ENCODE data around the gene IFT80. TPM values are rescaled to one million over a fixed set of nuclear protein-coding genes. Genes with fewer than 3 reads are reported as not detected.
A peak's percentile ranks its signal among the peaks of the same experiment; 100 is the strongest.

Gene IFT80
- total RNA-seq, 1 experiment from 2014 or later, result 26.9 TPM

DNA sequence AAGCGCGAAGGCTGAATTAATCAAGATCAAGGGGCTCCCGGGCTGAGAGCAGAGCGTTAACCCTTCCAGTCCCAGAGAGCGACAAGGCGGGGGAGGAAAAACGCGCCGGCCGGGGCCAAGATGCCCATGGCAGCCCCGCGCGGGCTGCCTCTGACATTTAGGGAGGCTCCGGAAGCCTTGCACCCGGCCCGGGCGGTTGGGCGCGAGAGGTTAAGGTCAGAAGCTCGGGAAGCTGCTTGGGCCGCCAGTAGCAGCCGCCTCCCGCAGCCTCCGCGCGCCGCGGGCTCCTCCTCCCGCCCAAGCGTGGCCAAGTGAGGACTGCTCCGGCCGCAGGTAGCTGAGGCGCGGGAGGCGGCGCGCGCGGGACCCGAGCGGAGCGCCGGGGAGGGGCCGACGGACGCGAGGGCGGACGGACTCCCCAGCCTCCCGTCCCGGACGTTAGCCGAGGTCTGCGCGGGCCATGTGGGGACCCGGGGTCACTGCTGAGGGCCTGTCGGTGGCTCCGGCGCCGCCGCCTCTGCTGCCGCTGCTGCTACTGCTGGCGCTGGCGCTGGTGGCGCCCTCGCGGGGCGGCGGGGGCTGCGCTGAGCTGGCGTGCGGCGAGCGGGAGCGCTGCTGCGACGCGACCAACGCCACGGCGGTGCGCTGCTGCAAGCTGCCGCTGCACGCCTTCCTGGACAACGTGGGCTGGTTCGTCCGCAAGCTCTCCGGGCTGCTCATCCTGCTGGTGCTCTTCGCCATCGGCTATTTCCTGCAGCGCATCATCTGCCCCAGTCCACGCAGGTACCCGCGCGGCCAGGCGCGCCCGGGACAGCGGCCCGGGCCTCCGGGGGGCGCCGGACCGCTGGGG is 173.6 kb downstream of the IFT80 start, which contains the start of gene C3orf80 (continued):
- TF ChIP-seq, protein P1, sequence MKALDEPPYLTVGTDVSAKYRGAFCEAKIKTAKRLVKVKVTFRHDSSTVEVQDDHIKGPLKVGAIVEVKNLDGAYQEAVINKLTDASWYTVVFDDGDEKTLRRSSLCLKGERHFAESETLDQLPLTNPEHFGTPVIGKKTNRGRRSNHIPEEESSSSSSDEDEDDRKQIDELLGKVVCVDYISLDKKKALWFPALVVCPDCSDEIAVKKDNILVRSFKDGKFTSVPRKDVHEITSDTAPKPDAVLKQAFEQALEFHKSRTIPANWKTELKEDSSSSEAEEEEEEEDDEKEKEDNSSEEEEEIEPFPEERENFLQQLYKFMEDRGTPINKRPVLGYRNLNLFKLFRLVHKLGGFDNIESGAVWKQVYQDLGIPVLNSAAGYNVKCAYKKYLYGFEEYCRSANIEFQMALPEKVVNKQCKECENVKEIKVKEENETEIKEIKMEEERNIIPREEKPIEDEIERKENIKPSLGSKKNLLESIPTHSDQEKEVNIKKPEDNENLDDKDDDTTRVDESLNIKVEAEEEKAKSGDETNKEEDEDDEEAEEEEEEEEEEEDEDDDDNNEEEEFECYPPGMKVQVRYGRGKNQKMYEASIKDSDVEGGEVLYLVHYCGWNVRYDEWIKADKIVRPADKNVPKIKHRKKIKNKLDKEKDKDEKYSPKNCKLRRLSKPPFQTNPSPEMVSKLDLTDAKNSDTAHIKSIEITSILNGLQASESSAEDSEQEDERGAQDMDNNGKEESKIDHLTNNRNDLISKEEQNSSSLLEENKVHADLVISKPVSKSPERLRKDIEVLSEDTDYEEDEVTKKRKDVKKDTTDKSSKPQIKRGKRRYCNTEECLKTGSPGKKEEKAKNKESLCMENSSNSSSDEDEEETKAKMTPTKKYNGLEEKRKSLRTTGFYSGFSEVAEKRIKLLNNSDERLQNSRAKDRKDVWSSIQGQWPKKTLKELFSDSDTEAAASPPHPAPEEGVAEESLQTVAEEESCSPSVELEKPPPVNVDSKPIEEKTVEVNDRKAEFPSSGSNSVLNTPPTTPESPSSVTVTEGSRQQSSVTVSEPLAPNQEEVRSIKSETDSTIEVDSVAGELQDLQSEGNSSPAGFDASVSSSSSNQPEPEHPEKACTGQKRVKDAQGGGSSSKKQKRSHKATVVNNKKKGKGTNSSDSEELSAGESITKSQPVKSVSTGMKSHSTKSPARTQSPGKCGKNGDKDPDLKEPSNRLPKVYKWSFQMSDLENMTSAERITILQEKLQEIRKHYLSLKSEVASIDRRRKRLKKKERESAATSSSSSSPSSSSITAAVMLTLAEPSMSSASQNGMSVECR (CRISPR knock-in tag; IDR thresholded peaks at IDR 0.05; ENCODE audit: borderline replicate concordance), result no peak
- peak; percentile 63; the same call in 1 of the 2 replicates for TF ChIP-seq ESRRA (CRISPR knock-in tag; IDR thresholded peaks at IDR 0.05; ENCODE audit: borderline replicate concordance)
- TF ChIP-seq TEAD1 (CRISPR knock-in tag; IDR thresholded peaks at IDR 0.05), result no peak
- TF ChIP-seq, protein P2, sequence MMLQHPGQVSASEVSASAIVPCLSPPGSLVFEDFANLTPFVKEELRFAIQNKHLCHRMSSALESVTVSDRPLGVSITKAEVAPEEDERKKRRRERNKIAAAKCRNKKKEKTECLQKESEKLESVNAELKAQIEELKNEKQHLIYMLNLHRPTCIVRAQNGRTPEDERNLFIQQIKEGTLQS (CRISPR knock-in tag; conservative IDR thresholded peaks at IDR 0.05), result no peak
- TF ChIP-seq GABPB1 (CRISPR knock-in tag; IDR thresholded peaks at IDR 0.05), result no peak
- 0 out of 2 replicates have a peak, but pooled peaks have one; percentile 28 for TF ChIP-seq NFYB (CRISPR knock-in tag; conservative IDR thresholded peaks at IDR 0.05; ENCODE audit: low read depth)
- no peak for TF ChIP-seq ZNF416 (CRISPR knock-in tag; IDR thresholded peaks at IDR 0.05)
- TF ChIP-seq MXD4 (CRISPR knock-in tag; IDR thresholded peaks at IDR 0.05; ENCODE audit: borderline replicate concordance), result no peak
- TF ChIP-seq, protein P3, sequence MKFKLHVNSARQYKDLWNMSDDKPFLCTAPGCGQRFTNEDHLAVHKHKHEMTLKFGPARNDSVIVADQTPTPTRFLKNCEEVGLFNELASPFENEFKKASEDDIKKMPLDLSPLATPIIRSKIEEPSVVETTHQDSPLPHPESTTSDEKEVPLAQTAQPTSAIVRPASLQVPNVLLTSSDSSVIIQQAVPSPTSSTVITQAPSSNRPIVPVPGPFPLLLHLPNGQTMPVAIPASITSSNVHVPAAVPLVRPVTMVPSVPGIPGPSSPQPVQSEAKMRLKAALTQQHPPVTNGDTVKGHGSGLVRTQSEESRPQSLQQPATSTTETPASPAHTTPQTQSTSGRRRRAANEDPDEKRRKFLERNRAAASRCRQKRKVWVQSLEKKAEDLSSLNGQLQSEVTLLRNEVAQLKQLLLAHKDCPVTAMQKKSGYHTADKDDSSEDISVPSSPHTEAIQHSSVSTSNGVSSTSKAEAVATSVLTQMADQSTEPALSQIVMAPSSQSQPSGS (CRISPR knock-in tag; IDR thresholded peaks at IDR 0.05; ENCODE audit: borderline replicate concordance, low read depth), result no peak
- no peak for TF ChIP-seq NR1H2 (CRISPR knock-in tag; IDR thresholded peaks at IDR 0.05)
- peak; percentile 78; the same call in 1 of the 2 replicates for TF ChIP-seq CBFB (CRISPR knock-in tag; IDR thresholded peaks at IDR 0.05; ENCODE audit: low read depth)
- TF ChIP-seq, protein P4, sequence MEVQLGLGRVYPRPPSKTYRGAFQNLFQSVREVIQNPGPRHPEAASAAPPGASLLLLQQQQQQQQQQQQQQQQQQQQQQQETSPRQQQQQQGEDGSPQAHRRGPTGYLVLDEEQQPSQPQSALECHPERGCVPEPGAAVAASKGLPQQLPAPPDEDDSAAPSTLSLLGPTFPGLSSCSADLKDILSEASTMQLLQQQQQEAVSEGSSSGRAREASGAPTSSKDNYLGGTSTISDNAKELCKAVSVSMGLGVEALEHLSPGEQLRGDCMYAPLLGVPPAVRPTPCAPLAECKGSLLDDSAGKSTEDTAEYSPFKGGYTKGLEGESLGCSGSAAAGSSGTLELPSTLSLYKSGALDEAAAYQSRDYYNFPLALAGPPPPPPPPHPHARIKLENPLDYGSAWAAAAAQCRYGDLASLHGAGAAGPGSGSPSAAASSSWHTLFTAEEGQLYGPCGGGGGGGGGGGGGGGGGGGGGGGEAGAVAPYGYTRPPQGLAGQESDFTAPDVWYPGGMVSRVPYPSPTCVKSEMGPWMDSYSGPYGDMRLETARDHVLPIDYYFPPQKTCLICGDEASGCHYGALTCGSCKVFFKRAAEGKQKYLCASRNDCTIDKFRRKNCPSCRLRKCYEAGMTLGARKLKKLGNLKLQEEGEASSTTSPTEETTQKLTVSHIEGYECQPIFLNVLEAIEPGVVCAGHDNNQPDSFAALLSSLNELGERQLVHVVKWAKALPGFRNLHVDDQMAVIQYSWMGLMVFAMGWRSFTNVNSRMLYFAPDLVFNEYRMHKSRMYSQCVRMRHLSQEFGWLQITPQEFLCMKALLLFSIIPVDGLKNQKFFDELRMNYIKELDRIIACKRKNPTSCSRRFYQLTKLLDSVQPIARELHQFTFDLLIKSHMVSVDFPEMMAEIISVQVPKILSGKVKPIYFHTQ (CRISPR knock-in tag; IDR thresholded peaks at IDR 0.05), result no peak
- TF ChIP-seq, protein P5, sequence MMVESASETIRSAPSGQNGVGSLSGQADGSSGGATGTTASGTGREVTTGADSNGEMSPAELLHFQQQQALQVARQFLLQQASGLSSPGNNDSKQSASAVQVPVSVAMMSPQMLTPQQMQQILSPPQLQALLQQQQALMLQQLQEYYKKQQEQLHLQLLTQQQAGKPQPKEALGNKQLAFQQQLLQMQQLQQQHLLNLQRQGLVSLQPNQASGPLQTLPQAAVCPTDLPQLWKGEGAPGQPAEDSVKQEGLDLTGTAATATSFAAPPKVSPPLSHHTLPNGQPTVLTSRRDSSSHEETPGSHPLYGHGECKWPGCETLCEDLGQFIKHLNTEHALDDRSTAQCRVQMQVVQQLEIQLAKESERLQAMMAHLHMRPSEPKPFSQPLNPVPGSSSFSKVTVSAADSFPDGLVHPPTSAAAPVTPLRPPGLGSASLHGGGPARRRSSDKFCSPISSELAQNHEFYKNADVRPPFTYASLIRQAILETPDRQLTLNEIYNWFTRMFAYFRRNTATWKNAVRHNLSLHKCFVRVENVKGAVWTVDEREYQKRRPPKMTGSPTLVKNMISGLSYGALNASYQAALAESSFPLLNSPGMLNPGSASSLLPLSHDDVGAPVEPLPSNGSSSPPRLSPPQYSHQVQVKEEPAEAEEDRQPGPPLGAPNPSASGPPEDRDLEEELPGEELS (CRISPR knock-in tag; IDR thresholded peaks at IDR 0.05), result peak; percentile 46; the same call in 1 of the 2 replicates
- TF ChIP-seq, protein P6, sequence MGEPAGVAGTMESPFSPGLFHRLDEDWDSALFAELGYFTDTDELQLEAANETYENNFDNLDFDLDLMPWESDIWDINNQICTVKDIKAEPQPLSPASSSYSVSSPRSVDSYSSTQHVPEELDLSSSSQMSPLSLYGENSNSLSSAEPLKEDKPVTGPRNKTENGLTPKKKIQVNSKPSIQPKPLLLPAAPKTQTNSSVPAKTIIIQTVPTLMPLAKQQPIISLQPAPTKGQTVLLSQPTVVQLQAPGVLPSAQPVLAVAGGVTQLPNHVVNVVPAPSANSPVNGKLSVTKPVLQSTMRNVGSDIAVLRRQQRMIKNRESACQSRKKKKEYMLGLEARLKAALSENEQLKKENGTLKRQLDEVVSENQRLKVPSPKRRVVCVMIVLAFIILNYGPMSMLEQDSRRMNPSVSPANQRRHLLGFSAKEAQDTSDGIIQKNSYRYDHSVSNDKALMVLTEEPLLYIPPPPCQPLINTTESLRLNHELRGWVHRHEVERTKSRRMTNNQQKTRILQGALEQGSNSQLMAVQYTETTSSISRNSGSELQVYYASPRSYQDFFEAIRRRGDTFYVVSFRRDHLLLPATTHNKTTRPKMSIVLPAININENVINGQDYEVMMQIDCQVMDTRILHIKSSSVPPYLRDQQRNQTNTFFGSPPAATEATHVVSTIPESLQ (CRISPR knock-in tag; IDR thresholded peaks at IDR 0.05), result no peak
- TF ChIP-seq, protein P7, sequence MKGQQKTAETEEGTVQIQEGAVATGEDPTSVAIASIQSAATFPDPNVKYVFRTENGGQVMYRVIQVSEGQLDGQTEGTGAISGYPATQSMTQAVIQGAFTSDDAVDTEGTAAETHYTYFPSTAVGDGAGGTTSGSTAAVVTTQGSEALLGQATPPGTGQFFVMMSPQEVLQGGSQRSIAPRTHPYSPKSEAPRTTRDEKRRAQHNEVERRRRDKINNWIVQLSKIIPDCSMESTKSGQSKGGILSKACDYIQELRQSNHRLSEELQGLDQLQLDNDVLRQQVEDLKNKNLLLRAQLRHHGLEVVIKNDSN (CRISPR knock-in tag; IDR thresholded peaks at IDR 0.05), result no peak
- TF ChIP-seq, protein P8, sequence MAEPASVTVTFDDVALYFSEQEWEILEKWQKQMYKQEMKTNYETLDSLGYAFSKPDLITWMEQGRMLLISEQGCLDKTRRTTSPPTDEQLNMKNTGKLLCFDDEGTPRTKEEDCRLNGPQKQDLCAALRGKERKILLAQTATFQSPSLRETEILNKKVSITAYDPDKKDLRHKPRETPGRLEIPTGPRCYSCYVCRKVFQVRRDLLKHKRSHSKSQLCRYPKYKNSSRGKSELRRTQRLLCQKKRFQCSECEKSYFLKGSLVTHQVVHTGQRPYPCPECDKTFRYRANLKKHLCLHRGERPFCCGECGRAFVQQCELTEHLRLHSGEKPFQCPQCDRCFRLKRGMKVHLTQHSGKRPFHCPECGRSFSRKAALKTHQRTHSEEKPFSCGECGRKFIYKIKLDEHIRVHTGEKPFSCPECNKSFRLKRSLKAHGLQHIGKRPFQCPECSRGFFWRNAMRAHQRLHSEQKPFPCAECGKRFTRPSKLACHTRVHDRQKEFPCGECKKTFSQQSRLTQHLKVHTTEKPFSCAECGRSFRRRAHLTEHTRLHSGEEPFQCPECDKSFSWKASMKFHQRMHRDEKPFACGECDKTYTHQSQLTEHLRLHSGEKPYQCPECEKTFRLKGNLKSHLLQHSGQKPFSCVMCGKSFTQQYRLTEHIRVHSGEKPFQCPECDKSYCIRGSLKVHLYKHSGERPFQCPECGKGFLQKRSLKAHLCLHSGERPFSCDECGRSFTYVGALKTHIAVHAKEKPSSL (CRISPR knock-in tag; conservative IDR thresholded peaks at IDR 0.05), result no peak
- peak; percentile 52; the same call in 1 of the 2 replicates for TF ChIP-seq ZNF232 (CRISPR knock-in tag; IDR thresholded peaks at IDR 0.05)
- TF ChIP-seq, protein P9, sequence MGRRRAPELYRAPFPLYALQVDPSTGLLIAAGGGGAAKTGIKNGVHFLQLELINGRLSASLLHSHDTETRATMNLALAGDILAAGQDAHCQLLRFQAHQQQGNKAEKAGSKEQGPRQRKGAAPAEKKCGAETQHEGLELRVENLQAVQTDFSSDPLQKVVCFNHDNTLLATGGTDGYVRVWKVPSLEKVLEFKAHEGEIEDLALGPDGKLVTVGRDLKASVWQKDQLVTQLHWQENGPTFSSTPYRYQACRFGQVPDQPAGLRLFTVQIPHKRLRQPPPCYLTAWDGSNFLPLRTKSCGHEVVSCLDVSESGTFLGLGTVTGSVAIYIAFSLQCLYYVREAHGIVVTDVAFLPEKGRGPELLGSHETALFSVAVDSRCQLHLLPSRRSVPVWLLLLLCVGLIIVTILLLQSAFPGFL (CRISPR knock-in tag; IDR thresholded peaks at IDR 0.05; ENCODE audit: borderline replicate concordance), result no peak

Data from WTC11 (cell line).